ENCODE measurements around the gene LYRM4.

The LYRM4 gene

GRCh38 chr6:5180636-5181035 is 80.1 kb downstream of the LYRM4 start:
- H3K27ac ChIP-seq (ENCODE audit: low read depth, low read length, poor library complexity, severe bottlenecking): no peak overlapping the region

GRCh38 chr6:5179917-5180316 is 80.8 kb downstream of the LYRM4 start:
- Histone ChIP-seq H3K79me2 (ENCODE audit: insufficient read depth, low read length) (no peaks in the 10 kb centered on the region), H3K36me3 (ENCODE audit: insufficient read depth, low read length) (no peaks in the 10 kb centered on the region), H3K9me2 (ENCODE audit: low read depth, low read length) (no peaks in the 10 kb centered on the region), H3K4me1 (ENCODE audit: insufficient read depth, low read length, severe bottlenecking) (peaks cover 29% of the 10 kb centered on the region), H3K27me3 (ENCODE audit: insufficient read depth, low read length) (no peaks in the 10 kb centered on the region), H2AFZ (ENCODE audit: low read length) (no peak overlapping the region), H3K27ac (ENCODE audit: low read depth, low read length, poor library complexity, severe bottlenecking) (no peak overlapping the region), H3K9ac (ENCODE audit: low read length) (no peak overlapping the region), H3F3A (ENCODE audit: insufficient read depth, low read length) (no peaks in the 10 kb centered on the region), H3K4me2 (ENCODE audit: low read length) (no peak overlapping the region), H4K20me1 (ENCODE audit: insufficient read depth, low read length) (no peaks in the 10 kb centered on the region), H3K9me3 (ENCODE audit: low read length) (no peaks in the 10 kb centered on the region), H3K4me3 (ENCODE audit: low read depth, low read length, poor library complexity, severe bottlenecking) (no peak overlapping the region)
- no peak for TF ChIP-seq EZH2 (IDR thresholded peaks at IDR 0.05; ENCODE audit: borderline replicate concordance, low read length)
- no peak for TF ChIP-seq CTCF (IDR thresholded peaks at IDR 0.05; ENCODE audit: low read length)

More at GRCh38 chr6:5180636-5181035, 80.1 kb downstream of the LYRM4 start:
- Histone ChIP-seq H3K79me2 (ENCODE audit: insufficient read depth, low read length) (no peaks in the 10 kb centered on the region), H2AFZ (ENCODE audit: low read length) (no peak overlapping the region), H3K9me2 (ENCODE audit: low read depth, low read length) (no peaks in the 10 kb centered on the region), H3K36me3 (ENCODE audit: insufficient read depth, low read length) (no peaks in the 10 kb centered on the region), H3K4me3 (ENCODE audit: low read depth, low read length, poor library complexity, severe bottlenecking) (no peak overlapping the region), H3K4me1 (ENCODE audit: insufficient read depth, low read length, severe bottlenecking) (peaks cover 22% of the 10 kb centered on the region), H3F3A (ENCODE audit: insufficient read depth, low read length) (no peaks in the 10 kb centered on the region), H3K4me2 (ENCODE audit: low read length) (no peak overlapping the region), H3K27me3 (ENCODE audit: insufficient read depth, low read length) (no peaks in the 10 kb centered on the region), H3K9me3 (ENCODE audit: low read length) (no peaks in the 10 kb centered on the region), H3K9ac (ENCODE audit: low read length) (no peak overlapping the region), H4K20me1 (ENCODE audit: insufficient read depth, low read length) (no peaks in the 10 kb centered on the region)
- TF ChIP-seq CTCF (IDR thresholded peaks at IDR 0.05; ENCODE audit: low read length) (no peak), EZH2 (IDR thresholded peaks at IDR 0.05; ENCODE audit: borderline replicate concordance, low read length) (no peak)

- Histone ChIP-seq H3K27me3 (ENCODE audit: insufficient read depth, low read length) (no peaks in the 10 kb centered on the region), H3K9me3 (ENCODE audit: low read length) (no peaks in the 10 kb centered on the region), H3K4me3 (ENCODE audit: low read depth, low read length, poor library complexity, severe bottlenecking) (no peak overlapping the region), H2AFZ (ENCODE audit: low read length) (no peak overlapping the region; the same call in 1 of the 2 replicates), H3K79me2 (ENCODE audit: insufficient read depth, low read length) (no peaks in the 10 kb centered on the region), H3K36me3 (ENCODE audit: insufficient read depth, low read length) (no peaks in the 10 kb centered on the region), H3K9ac (ENCODE audit: low read length) (no peak overlapping the region), H3K4me1 (ENCODE audit: insufficient read depth, low read length, severe bottlenecking) (peaks cover 40% of the 10 kb centered on the region), H3K27ac (ENCODE audit: low read depth, low read length, poor library complexity, severe bottlenecking) (no peak overlapping the region), H3K9me2 (ENCODE audit: low read depth, low read length) (no peaks in the 10 kb centered on the region), H3K4me2 (ENCODE audit: low read length) (peak overlapping the region; percentile 24; the same call in 1 of the 2 replicates), H4K20me1 (ENCODE audit: insufficient read depth, low read length) (no peaks in the 10 kb centered on the region), H3F3A (ENCODE audit: insufficient read depth, low read length) (no peaks in the 10 kb centered on the region)
- TF ChIP-seq EZH2 (IDR thresholded peaks at IDR 0.05; ENCODE audit: borderline replicate concordance, low read length): no peak
- TF ChIP-seq CTCF (IDR thresholded peaks at IDR 0.05; ENCODE audit: low read length): no peak
These were observed 81.9 kb downstream of the LYRM4 start for GRCh38 chr6:5178806-5179205.

All from OCI-LY1 (cell line).